Breast epithelium (tissue), 3 donors: ENCODE results near the gene SHTN1.

Experiments used
- CTCF ChIP-seq, 3 donors: fragments of 450-650 bp; IDR thresholded peaks; one replicate each; pipeline ENCODE4 v1.5.1; 2016 to 2017; ENCODE audit warnings: antibody characterized with exemption in 3 of 3, mild to moderate bottlenecking in 3 of 3, moderate library complexity in 3 of 3
- POLR2A ChIP-seq: fragments of 450-650 bp; IDR thresholded peaks from one replicate; pipeline ENCODE4 v1.6.1; 2016; ENCODE audit warnings: antibody characterized with exemption, mild to moderate bottlenecking, moderate library complexity
- POLR2AphosphoS5 ChIP-seq, 3 donors: sonication (generic); formaldehyde crosslinking; IDR thresholded peaks; one replicate each; pipeline ENCODE4 v1.6.1; 2017; ENCODE audit warnings: antibody characterized with exemption in 3 of 3

GRCh38 chr10:116853701-116854100 is 151.3 kb downstream of the SHTN1 start:
- TF ChIP-seq CTCF (IDR thresholded peaks at IDR 0.05) (no peak), POLR2A (no peak), POLR2AphosphoS5 (IDR thresholded peaks at IDR 0.05) (no peak)
